Upper lobe of right lung (tissue), 1 donor: ENCODE results near the gene PPM1M. TPM values are rescaled to one million over a fixed set of nuclear protein-coding genes. Genes with fewer than 3 reads are reported as not detected.

Experiments used
- ATAC-seq: fragments of 200-7000 bp; cut with Tn5 transposase; one replicate; pipeline ENCODE4 v1.9.1; 2020; ENCODE audit warnings: mild to moderate bottlenecking, moderate library complexity
- DNase-seq: peaks from one replicate; pipeline ENCODE4 v3.0.0-alpha.2; 2020
- H3K27ac ChIP-seq: fragments of 200-600 bp; one replicate; pipeline ENCODE4 v1.8.0; 2022
- H3K27me3 ChIP-seq: fragments of 200-600 bp; one replicate; pipeline ENCODE4 v1.8.0; 2022; ENCODE audit warnings: mild to moderate bottlenecking
- H3K36me3 ChIP-seq: fragments of 200-600 bp; one replicate; pipeline ENCODE4 v1.8.0; 2022
- H3K4me1 ChIP-seq: fragments of 200-600 bp; one replicate; pipeline ENCODE4 v1.8.0; 2022
- H3K4me3 ChIP-seq: fragments of 200-600 bp; one replicate; pipeline ENCODE4 v1.8.0; 2022; ENCODE audit warnings: mild to moderate bottlenecking
- H3K9me3 ChIP-seq: fragments of 200-600 bp; one replicate; pipeline ENCODE4 v1.8.0; 2022
- CTCF ChIP-seq: fragments of 200-600 bp; IDR thresholded peaks from one replicate; pipeline ENCODE4 v1.8.0; 2022; ENCODE audit warnings: antibody characterized with exemption
- intact Hi-C: fragments of 100-400 bp; cut with DNase I; formaldehyde crosslinking; loops from one replicate; pipeline ENCODE4 v1.11.0; 2022
- total RNA-seq: library from RNA; stranded (reverse); fragmentation: NEBNext Ultra II Directional; extraction: Animal tissue kit (Norgen Biotek cat#: 25700); gene quantifications from one replicate; pipeline ENCODE4 v1.2.1, GENCODE V29; 2021
- donor health status: DM: no; HTN: yes; CAD: no; lungs with severe emphysema.

The PPM1M gene
- total RNA-seq, 1 donor from 2014 or later = 44.0 TPM

- Histone ChIP-seq H3K27ac (no peak overlapping the region), H3K36me3 (peaks cover 91% of the 10 kb centered on the region)
Measured at GRCh38 chr3:52254608-52255007, 9.0 kb downstream of the PPM1M start.

GRCh38 chr3:52256159-52256558 is 10.6 kb downstream of the PPM1M start:
- DNase-seq = no peak

More at GRCh38 chr3:52254608-52255007, 9.0 kb downstream of the PPM1M start:
- ATAC-seq (no peak), DNase-seq (no peak)
- Histone ChIP-seq H3K4me3 (no peak overlapping the region), H3K27me3 (no peaks in the 10 kb centered on the region), H3K4me1 (peaks cover 12% of the 10 kb centered on the region), H3K9me3 (no peaks in the 10 kb centered on the region)
- intact Hi-C loops = no loop called here
- TF ChIP-seq CTCF = no peak

GRCh38 chr3:52256622-52257021 is 11.1 kb downstream of the PPM1M start:
- no peak overlapping the region for H3K4me3 ChIP-seq
- no peak for TF ChIP-seq CTCF
- H3K9me3 ChIP-seq = no peaks in the 10 kb centered on the region
- DNase-seq = no peak
- peaks cover 96% of the 10 kb centered on the region for H3K36me3 ChIP-seq
- intact Hi-C loops = no loop called here
- peaks cover 12% of the 10 kb centered on the region for H3K4me1 ChIP-seq
- H3K27me3 ChIP-seq = no peaks in the 10 kb centered on the region
- no peak overlapping the region for H3K27ac ChIP-seq
- no peak for ATAC-seq

More at GRCh38 chr3:52256159-52256558, 10.6 kb downstream of the PPM1M start:
- intact Hi-C loops = no loop called here
- ATAC-seq = no peak
- no peaks in the 10 kb centered on the region for H3K9me3 ChIP-seq
- no peak overlapping the region for H3K4me3 ChIP-seq
- H3K27ac ChIP-seq = no peak overlapping the region
- no peaks in the 10 kb centered on the region for H3K27me3 ChIP-seq
- H3K4me1 ChIP-seq = peaks cover 12% of the 10 kb centered on the region
- peaks cover 96% of the 10 kb centered on the region for H3K36me3 ChIP-seq
- no peak for TF ChIP-seq CTCF

DNA sequence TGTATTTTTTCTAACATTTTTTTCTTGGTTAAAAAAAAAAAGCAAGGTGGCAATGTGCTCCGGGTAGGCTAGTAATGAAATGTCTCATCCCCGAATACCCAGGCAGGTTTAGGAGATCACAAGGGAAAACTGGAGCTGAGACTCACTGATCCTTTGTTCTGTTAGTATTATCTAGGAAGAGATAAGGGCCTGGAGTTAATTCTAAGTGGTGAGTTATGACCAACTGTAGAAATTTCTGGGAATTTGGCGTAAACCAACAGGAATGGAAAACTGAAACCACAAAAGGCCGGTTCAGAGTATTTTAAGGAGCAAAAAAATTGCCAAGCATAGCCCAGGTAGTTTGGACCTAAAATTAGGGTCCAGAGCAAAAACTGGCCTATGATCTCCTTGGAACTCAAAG is 12.4 kb downstream of the PPM1M start:
- Histone ChIP-seq H3K27me3 (no peaks in the 10 kb centered on the region), H3K27ac (no peak overlapping the region), H3K4me3 (no peak overlapping the region), H3K36me3 (peaks cover 99% of the 10 kb centered on the region), H3K4me1 (peaks cover 10% of the 10 kb centered on the region), H3K9me3 (no peaks in the 10 kb centered on the region)
- ATAC-seq = no peak
- TF ChIP-seq CTCF = no peak
- intact Hi-C loops = no loop called here
- DNase-seq = no peak

DNA sequence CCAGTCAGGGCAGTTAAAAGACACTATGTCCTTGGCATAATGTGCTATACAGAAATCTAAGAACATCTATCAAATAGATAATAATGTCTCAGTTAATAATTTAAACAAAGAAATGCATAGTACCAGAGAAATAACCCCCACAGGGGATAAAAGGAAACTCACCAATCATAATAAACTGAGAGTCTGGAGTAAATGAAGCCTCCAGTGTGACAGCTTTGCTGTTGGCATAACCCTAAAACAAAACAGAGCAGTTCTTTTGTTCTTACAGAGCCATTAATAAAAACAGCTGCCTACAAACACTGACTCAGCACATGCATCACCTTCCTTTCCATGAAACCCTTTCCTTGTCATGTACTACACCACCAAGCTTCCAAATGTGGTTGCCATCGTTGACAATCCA is 13.5 kb downstream of the PPM1M start:
- DNase-seq (no peak), ATAC-seq (no peak)
- no peaks in the 10 kb centered on the region for H3K27me3 ChIP-seq
- no peaks in the 10 kb centered on the region for H3K9me3 ChIP-seq
- peaks cover 8% of the 10 kb centered on the region for H3K4me1 ChIP-seq
- no peak overlapping the region for H3K4me3 ChIP-seq
- no peak overlapping the region for H3K27ac ChIP-seq
- H3K36me3 ChIP-seq = peaks cover 100% of the 10 kb centered on the region
- intact Hi-C loops = no loop called here
- no peak for TF ChIP-seq CTCF

DNA sequence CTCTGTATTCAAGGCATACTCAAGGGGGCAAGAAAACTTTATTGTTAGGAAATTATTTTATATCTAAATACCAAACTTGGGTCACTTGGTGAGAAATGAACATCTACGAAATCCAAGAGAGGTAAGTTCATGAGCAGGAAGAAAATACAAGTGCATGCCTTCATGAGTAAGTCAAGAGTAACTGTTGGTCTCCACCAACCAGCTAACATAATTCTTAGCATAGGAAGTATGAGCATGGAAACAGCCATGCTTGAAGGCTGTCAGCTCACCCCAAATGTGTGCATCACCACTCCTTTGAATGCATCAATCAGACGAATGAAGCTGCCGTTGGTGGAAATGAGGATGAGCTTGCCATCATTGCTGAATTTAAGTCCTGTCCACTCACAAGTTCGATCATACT is 13.9 kb downstream of the PPM1M start:
- no peak for TF ChIP-seq CTCF
- peaks cover 100% of the 10 kb centered on the region for H3K36me3 ChIP-seq
- H3K9me3 ChIP-seq = no peaks in the 10 kb centered on the region
- intact Hi-C loops = no loop called here
- DNase-seq (no peak), ATAC-seq (no peak)
- H3K27me3 ChIP-seq = no peaks in the 10 kb centered on the region
- peaks cover 7% of the 10 kb centered on the region for H3K4me1 ChIP-seq
- no peak overlapping the region for H3K4me3 ChIP-seq
- H3K27ac ChIP-seq = no peak overlapping the region
